Stimulated activated effector memory CD8-positive, alpha-beta T cell treated with anti-CD3 and anti-CD28 coated beads, Interleukin-12 subunit alpha, Interleukin-12 subunit beta, amount 100 ng/mL, for 72 hours (primary cell): ENCODE results near the gene RSBN1.
"Not testable (repeated sequence)": the region's sequence is repeated elsewhere in the genome, so short reads cannot be mapped to it uniquely, and the experiment has no call there.

ENCODE experiments used
- ATAC-seq: fragments of 150-1000 bp; cut with Tn5 transposase; 2 replicates; pipeline ENCODE4 v1.10.0; 2021
- DNase-seq, 2 donors: peaks; one replicate each; pipeline ENCODE4 v3.0.0; 2021 to 2022; ENCODE audit warnings: low spot score in 2 of 2
- H3K27ac Mint-ChIP-seq: one replicate; pipeline ENCODE4 v1.8.0; 2022; ENCODE audit warnings: mild to moderate bottlenecking, mixed read lengths
- H3K36me3 Mint-ChIP-seq: one replicate; pipeline ENCODE4 v1.8.0; 2022; ENCODE audit warnings: mild to moderate bottlenecking, mixed read lengths
- H3K4me1 Mint-ChIP-seq: one replicate; pipeline ENCODE4 v1.8.0; 2022; ENCODE audit warnings: mixed read lengths
- H3K4me3 Mint-ChIP-seq: one replicate; pipeline ENCODE4 v1.8.0; 2022; ENCODE audit warnings: mild to moderate bottlenecking, mixed read lengths
- H3K9me3 Mint-ChIP-seq: one replicate; pipeline ENCODE4 v1.8.0; 2022; ENCODE audit warnings: mixed read lengths

RSBN1 gene

DNA sequence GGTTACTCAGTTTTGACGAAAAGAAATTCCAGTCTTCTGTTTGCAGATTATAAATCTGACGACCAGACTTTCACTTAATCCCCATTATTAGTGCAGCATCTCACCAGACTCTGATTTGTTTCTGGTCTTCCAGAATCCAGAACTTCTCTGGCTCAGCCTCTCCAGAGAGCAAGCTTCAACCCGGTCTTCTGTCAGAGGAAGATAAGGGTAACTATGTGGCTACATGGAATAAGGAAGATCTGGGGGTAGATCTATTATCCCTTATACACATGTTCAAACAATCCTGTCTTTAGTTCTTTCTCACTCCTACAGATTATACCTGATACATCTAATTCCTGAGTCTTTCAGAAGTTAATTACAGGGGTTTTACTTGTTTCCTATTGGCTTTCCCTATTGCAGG is 62.9 kb downstream of the RSBN1 start:
- DNase-seq (no peak), ATAC-seq (no peak)
- Mint-ChIP-seq H3K27ac (peak overlapping the region; percentile 13), H3K4me1 (no peaks in the 10 kb centered on the region), H3K36me3 (peaks cover 29% of the 10 kb centered on the region), H3K9me3 (no peaks in the 10 kb centered on the region), H3K4me3 (no peak overlapping the region)

DNA sequence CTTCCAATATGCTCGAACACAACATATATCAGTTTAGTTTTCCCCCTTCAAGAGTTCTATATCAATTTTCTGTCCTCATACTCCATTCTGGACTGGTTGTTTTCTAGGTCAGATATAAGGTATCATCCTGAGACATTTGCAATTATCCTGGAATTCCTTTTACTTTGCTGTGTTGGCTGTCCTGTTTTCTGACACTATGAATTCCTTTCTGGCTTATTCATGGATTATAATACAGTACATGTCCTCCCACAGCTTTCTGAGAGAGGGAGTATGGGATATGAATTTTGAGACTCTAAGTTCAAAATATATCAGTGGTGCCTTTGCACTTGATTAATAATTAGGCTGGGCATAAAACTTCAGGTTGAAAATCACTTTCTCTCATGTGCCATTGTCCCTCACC is 64.9 kb downstream of the RSBN1 start:
- Mint-ChIP-seq H3K9me3 (no peaks in the 10 kb centered on the region), H3K27ac (no peak overlapping the region), H3K36me3 (peaks cover 15% of the 10 kb centered on the region), H3K4me3 (no peak overlapping the region), H3K4me1 (peaks cover 5% of the 10 kb centered on the region)
- DNase-seq = no peak
- no peak for ATAC-seq

- peaks cover 5% of the 10 kb centered on the region for H3K4me1 Mint-ChIP-seq
- H3K9me3 Mint-ChIP-seq = no peaks in the 10 kb centered on the region
- ATAC-seq = no peak
- no peak for DNase-seq
- H3K36me3 Mint-ChIP-seq = peaks cover 12% of the 10 kb centered on the region
- peak overlapping the region; percentile 62 for H3K27ac Mint-ChIP-seq
- H3K4me3 Mint-ChIP-seq = no peak overlapping the region
Measured at GRCh38 chr1:113745425-113745824, 66.9 kb downstream of the RSBN1 start.

DNA sequence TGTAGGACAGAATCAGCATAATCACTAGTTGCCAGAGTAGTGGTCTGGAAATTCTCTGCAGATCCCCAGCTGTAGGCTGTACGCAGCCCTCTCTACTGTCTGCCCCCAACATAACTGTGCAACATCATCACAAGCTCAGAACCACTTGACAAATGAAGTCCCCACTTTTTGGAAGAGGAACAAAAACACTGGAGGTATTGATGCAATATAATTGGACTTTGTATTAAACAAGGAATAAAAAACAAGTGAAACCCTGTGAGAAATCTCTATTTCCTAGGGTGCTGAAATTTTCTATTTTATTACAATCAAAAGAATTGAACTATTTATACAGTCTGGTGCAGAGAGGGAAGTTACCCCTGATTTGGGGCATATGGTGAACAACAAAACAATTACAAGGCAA is 68.2 kb downstream of the RSBN1 start:
- Mint-ChIP-seq H3K9me3 (no peaks in the 10 kb centered on the region), H3K27ac (peak overlapping the region; percentile 62), H3K4me3 (no peak overlapping the region), H3K4me1 (peaks cover 5% of the 10 kb centered on the region), H3K36me3 (no peaks in the 10 kb centered on the region)
- no peak for ATAC-seq
- DNase-seq = no peak

- no peak overlapping the region for H3K27ac Mint-ChIP-seq
- no peaks in the 10 kb centered on the region for H3K9me3 Mint-ChIP-seq
- DNase-seq (no peak), ATAC-seq (peak; percentile 83)
- H3K4me1 Mint-ChIP-seq = peaks cover 5% of the 10 kb centered on the region
- no peak overlapping the region for H3K4me3 Mint-ChIP-seq
- no peaks in the 10 kb centered on the region for H3K36me3 Mint-ChIP-seq
Measured at GRCh38 chr1:113742515-113742914, 69.8 kb downstream of the RSBN1 start.

- Mint-ChIP-seq H3K9me3 (no peaks in the 10 kb centered on the region), H3K27ac (no peak overlapping the region), H3K4me3 (no peak overlapping the region), H3K4me1 (no peaks in the 10 kb centered on the region), H3K36me3 (peaks cover 31% of the 10 kb centered on the region)
- DNase-seq (no peak), ATAC-seq (no peak)
Measured at GRCh38 chr1:113734357-113735055, 77.8 kb downstream of the RSBN1 start.

GRCh38 chr1:113732802-113733201 is 79.5 kb downstream of the RSBN1 start:
- no peaks in the 10 kb centered on the region for H3K9me3 Mint-ChIP-seq
- no peak overlapping the region for H3K4me3 Mint-ChIP-seq
- DNase-seq = no peak
- no peak overlapping the region for H3K27ac Mint-ChIP-seq
- ATAC-seq = no peak
- H3K36me3 Mint-ChIP-seq = peaks cover 31% of the 10 kb centered on the region
- H3K4me1 Mint-ChIP-seq = no peaks in the 10 kb centered on the region

DNA sequence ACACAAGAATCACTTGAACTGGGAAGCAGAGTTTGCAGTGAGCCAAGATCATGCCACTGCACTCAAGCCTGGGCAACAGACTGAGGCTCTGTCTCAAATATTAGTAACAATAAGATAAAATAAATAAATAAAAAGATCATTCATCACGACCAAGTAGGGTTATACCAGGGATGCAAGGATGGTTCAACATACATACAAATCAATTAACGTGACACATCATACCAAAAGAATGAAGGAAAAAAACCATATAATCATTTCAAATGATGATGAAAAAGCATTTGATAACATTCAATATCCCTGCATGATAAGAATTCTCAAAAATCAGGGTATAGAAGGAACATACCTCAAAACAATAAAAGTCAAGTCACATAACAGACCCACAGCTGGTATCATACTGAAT is 91.3 kb downstream of the RSBN1 start:
- H3K36me3 Mint-ChIP-seq = peaks cover 56% of the 10 kb centered on the region
- no peaks in the 10 kb centered on the region for H3K4me1 Mint-ChIP-seq
- peaks cover 3% of the 10 kb centered on the region for H3K9me3 Mint-ChIP-seq
- H3K4me3 Mint-ChIP-seq = no peak overlapping the region
- DNase-seq (no peak), ATAC-seq (no peak)
- H3K27ac Mint-ChIP-seq = no peak overlapping the region

- peaks cover 40% of the 10 kb centered on the region for H3K36me3 Mint-ChIP-seq
- H3K4me3 Mint-ChIP-seq, H3K27ac Mint-ChIP-seq: not testable (repeated sequence)
Measured at GRCh38 chr1:113718621-113719020, 93.7 kb downstream of the RSBN1 start.

DNA sequence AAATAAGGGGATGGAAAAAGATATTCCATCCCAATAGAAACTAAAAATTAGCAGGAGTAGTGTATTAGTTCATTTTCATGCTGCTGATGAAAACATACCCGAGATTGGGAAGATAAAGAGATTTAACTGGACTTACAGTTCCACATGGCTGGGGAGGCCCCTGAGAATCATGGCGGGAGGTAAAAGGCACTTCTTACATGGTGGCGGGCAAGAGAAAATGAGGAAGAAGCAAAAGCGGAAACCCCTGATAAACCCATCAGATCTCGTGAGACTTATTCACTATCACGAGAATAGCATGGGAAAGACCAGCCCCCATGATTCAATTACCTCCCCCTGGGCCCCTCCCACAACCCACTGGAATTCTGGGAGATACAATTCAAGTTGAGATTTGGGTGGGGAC is 94.8 kb downstream of the RSBN1 start:
- ATAC-seq, DNase-seq, H3K27ac Mint-ChIP-seq, H3K4me1 Mint-ChIP-seq, H3K9me3 Mint-ChIP-seq, H3K4me3 Mint-ChIP-seq: not testable (repeated sequence)
- peaks cover 37% of the 10 kb centered on the region for H3K36me3 Mint-ChIP-seq

More at GRCh38 chr1:113718621-113719020, 93.7 kb downstream of the RSBN1 start:
- not testable (repeated sequence) for H3K9me3 Mint-ChIP-seq, DNase-seq, H3K4me1 Mint-ChIP-seq, ATAC-seq

DNA sequence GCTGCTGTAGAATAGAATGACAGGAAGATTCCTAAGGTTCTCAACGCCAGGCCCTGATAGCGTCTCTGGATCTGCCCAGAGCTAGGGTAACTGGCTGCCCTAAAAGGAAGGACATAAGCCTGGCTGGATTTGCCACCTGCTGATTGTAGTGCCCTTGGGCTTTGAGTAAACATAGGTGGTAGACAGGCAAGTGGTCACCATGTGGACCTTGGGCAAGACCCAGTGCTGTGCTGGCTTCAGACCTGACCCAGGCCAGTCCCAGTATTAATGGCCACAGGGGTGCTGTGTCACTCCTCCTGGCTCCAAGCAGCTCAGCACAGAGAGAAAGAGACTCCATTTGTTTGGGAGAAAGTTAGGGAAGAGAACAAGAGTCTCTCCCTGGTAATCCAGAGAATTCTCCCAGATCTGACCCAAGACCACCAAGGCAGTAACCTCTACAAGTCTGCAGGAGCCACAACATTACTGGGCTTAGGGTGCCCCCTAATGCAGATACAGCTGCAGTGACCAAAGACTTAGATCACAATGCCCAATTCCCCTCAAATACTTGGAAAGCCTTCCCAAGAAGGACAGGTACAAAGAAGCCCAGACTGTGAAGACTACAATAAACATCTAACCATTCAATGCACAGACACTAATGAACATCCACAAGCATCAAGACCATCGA is 97.5 kb downstream of the RSBN1 start:
- ATAC-seq (no peak), DNase-seq (no peak)
- H3K36me3 Mint-ChIP-seq = peaks cover 49% of the 10 kb centered on the region
- peaks cover 3% of the 10 kb centered on the region for H3K9me3 Mint-ChIP-seq
- H3K4me3 Mint-ChIP-seq = no peak overlapping the region
- H3K4me1 Mint-ChIP-seq = no peaks in the 10 kb centered on the region
- H3K27ac Mint-ChIP-seq = no peak overlapping the region
